Umbilical cord (tissue), 2 donors: ENCODE data around the gene ATP2B2. TPM values are rescaled to one million over a fixed set of nuclear protein-coding genes. Genes with fewer than 3 reads are reported as not detected.
A peak's percentile ranks its signal among the peaks of the same experiment; 100 is the strongest.

ENCODE experiments used
- DNase-seq: peaks from one replicate; pipeline ENCODE4 v3.0.0-alpha.2; 2015; ENCODE audit warnings: low spot score
- total RNA-seq: library from RNA; depleted of rRNA; stranded (reverse); fragments of >200 nt; gene quantifications from one replicate; pipeline ENCODE4 v1.2.3, GENCODE V29; 2014; ENCODE audit warnings: low replicate concordance; ENCODE audit not compliant: insufficient read depth

Gene ATP2B2
- total RNA-seq, 1 donor from 2014 or later: 1.4 TPM

DNA sequence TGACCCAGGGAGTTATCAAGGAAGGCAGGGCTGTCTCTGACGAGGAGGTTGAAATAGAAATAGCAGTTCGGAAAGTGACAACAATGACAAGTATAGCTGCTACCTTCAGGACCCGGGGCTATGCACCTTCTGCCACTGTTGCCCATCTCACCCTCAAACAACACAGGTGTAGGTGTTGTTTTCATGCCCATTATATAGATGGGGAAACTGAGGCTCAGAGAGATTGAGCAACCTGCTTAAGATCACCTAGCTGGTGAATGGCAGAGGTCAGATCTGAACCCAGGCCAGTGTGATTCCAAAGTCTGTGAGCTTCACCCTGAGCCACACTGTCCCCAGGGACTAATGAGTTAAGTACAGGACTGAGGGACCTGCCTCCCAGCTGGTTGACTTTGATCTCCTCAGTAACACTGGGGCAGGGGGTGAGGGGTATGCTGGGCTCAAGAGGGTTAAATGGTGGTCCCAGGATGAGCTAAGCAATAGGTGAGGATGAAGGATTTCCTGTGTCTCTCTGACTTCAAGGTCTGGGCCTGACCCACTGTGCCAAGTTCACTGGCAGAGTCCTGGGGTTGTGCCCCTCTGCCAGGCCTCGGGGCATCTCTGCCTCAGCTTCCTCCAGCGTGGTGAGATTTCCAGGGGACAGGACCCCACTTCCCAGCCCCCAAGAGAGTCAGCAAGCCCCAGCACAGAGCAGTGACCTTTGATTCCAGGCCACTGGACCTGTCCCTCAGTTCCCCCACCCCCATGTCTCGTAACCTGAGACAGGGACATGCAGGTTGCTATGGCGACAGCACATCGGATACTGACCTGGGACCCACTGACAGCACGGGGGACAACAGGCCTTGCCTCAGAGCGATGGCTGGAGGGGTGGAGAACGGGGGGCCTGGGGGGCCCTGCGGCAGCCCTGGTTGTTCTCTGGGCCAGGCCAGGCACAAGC lies 35.0 kb downstream of the ATP2B2 start:
- no peak for DNase-seq

DNA sequence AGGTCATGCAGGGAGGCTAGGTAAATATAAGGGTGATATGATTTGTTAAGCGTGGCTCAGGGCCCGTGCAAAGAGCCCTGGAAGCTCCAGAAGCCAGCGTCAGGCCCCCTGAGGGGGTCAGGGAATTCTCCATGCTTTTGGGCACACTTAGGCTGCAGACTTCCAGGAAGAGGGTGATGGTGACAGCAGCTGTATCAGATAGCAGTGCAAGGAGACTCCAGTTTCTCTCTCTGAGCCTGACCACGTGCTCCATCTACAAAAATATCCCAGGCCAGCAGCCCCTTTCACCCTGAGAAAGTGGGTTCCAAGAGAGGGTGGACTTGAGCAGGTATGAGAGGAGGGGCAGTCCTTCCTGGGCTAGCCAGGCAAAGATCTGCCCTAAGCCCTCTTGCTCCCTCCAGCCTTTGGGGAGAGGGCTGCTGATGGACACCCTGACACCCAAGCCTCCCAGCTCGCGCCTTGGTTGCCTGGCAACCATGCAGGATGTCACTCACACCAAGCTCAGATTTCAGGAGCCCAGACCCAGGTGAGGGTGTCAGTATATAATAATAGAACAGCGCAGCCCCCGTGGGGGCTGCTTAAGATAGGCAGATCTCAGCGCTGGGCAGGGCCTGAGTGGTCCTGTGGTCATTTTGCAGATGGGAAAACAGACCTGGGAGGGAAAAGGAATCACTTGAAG lies 35.8 kb downstream of the ATP2B2 start:
- no peak for DNase-seq

DNA sequence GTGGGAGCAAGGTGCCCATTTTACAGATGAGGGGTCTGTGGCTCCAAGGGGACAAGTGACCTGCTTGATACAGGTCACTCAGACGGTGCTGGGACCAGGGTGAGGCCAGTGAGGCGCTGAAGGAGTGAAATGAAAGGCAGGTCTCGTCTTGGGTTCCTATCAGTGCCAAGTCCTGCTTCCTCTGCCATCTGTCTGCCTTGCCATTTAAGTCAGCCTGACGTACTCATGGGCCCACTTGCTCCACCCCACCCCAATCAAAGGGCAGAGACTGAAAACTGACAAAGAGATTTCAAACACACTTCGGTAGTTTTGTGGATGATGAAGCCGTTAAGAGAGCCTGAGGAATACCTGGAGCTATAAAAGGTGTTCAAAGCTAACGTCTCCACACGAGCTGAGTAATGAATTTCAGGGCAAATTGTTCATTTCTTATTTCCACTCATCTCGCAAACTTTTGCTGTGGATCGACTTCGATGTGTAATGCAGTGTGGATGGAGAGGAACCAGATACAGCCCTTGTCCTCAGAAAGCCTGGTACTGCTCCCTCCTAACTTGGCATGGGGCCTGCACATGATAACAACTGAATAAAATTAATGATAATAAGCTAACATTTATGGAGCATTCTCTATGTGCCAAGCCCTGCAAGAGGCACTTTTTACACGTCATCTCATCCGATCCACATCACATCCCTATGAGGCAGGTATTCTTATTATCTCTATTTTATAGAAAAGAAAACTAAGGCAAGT lies 36.6 kb downstream of the ATP2B2 start:
- no peak for DNase-seq

DNA sequence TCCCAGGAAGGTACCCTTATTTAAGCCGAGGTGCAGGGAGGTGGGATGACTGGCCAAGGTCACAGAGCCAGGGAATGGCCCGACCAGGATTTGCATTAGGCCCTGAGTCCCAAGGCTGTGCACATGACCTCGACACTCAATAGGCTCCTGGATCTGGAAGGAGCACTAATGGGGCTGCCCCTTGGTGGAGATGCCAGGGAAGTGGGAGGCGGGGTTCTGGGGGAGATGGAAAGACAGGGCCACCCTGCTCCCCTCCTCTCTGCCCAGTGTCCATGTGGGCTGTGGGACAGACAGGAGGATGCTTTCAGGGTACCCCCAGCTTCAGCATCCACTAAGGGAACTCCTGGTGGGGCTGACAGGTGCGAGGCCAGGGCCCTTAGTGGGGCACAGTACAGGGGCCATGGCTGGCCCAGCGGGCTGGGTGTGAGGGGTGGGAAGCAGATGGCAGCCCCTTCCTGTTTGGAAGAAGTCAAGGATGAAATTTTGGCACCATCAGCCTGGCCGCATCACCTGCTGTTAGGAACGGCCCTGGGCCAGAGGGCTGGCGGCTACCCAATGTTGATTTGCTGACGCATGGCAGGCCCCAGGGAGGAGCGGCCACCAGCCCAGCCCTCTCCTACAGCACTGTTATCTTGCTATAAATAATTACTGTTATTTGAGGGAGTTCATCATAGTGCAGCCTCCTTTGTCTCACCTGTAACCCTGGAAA lies 37.3 kb downstream of the ATP2B2 start:
- no peak for DNase-seq

DNA sequence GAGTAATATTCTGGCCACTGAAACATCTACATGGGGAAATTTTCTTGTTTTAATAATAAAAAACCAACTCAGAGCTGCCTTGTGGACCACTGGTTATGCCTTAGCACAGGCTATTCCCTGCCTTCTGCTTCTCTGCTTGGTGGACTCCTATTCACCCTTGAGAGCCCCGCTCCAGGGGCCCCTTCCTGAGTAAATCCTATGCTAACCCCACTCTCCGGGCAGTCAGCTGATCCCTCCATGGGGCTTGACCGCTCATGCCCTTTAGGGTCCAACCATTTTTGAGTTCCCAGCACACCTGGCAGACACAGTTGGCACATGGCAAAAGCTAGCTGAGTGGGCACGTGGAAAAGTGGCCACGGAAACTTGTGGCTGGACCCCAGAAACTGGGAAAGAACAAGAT lies 38.2 kb downstream of the ATP2B2 start:
- DNase-seq: no peak

DNA sequence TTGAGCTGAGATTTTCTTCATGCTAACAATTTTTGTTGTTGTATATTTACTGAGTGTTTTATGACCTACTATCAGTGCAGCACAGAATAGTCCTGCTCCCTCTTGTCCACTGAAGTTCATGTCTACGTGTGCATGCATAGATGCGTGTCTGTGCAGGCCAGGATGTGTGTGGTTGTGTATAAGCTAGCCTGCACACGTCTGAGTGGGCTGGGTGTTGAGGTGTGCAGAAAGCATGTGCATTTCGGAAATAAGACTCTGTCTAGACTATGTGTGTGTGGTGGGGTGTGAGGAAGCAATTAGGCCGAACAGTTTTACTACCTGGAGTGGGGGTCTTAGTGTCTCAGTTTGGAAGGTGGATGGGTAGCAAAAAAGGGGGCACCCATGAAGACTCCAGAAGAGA lies 39.2 kb downstream of the ATP2B2 start:
- DNase-seq: no peak

DNA sequence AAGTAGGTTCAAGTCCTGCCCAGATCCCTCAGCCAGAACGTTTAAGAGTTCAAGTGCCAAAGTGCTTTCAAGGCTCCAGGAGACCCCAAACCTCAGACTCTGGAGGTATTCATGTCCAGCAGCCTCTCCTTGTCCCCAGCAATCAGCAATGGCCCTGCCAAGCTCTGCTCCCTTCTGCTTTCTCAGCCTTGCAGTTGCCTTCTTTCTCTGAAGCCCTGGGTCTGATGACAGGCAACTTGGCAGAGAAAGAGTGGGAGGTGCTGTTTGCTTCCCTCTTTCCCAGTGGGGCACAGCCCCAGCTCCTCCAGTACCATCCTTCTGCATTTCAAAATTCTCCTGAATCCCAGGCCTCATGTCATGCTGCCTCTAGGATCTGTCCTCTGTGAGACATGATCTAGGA lies 40.2 kb downstream of the ATP2B2 start:
- no peak for DNase-seq

DNA sequence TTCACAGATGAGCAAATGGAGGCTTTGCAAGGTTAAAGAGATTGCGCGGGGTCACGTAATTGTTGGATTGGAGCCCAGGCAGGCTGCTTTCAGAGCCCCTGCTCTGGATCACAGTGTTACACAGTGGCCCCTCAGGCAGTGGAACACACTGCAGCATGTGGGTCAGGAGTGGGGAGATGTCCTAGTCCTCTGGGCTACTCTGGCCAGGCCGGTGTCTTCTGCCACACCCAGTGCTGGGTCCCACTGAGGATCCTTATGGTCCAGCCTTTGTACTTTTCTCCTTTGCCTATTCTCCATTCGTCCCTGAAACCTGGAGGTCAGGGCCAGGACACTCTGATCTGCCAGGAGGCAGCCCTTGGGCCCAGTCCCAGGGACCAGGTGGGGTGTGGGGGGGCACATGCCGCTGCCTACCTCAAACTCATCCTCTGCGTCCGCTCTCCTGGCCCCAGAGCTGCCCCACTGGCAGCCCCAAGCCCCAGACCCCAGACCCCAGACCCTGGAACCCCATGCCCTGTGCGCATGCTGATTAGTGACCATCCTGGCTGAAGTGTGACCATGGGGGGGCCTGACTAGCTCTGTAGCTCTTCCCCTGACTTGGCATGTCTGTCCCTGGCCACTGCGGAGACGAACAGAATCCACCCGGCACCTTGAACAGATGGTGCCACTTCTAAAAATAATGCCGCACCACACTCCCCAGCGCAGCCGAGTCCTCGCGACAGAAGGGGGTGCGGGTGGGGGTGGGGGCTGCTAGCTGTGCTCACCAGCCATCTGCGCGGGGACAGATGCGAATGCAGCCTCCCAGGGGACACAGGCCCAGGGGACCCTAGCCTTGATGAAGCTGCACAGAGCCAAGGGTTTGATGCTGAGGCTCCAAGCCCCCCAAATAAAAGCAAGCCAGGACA lies 41.6 kb downstream of the ATP2B2 start:
- DNase-seq: no peak

DNA sequence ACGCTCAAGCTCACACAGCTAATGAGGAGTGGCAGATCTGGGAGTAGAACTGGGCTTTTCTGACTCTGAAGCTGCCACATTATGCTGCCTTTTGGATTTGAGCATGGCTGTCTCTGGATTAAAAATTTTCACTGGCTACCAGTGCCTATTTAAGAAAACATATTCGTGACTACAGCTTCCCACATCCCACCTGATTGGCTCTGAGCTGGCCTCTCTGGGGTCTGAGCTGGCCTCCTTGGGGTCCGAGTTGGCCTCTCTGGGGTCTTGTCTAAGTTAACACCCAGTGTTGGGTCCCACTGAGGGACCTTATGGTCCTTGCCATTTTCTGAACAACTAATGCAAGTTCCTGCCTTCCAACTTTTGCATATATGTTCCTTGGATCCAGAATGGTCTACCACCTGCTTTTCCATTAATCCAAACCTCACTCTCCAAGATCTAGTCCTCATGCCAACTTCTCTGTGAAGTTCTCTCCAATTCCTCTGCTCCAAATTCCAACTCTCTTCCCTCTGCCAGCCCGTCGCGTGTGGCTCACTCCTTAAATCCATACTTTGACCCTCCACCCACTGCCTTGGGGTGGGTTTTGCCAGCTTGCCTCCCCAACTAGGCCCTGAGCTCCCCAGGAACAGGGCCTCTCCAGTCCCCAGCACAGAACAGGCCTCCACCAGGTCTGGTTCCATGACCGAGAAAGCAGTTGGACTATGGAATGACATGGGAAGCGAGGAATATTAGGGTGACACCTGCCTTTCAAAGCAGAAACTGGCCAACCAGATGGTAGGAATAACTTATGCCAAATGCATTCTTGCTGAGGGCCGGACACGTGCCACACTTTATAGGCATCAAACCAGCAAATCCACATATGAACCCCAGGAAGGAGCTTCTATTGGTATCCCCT lies 42.5 kb downstream of the ATP2B2 start:
- no peak for DNase-seq

DNA sequence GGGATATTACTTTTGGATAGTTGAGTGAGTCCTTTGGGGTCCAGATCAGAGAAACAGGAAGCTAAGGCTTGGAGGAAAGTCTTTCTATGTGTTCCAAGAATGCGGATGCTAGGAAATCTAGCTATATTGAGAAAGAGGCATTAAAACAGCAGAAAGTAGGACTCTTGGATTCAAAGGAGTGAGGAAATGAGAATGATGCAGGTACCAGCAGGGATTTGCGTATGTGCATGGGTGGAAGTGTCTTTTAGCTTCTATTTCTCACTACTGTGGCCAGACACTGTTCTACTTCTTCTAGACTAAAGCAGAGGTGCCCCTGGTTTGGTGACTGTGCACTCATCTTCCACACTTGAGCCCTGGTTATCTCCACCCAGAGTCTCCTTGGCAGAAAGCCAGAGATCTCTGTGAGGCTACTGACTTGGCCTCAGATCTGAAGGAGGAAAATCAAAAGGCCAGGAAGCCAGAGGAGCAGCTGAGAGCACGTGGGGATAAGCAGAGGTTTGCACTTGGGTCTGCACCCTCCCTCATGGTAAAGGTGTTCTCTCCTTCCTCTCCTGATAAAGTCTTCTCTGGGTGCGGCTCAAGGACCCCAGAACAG lies 44.3 kb downstream of the ATP2B2 start:
- no peak for DNase-seq

DNA sequence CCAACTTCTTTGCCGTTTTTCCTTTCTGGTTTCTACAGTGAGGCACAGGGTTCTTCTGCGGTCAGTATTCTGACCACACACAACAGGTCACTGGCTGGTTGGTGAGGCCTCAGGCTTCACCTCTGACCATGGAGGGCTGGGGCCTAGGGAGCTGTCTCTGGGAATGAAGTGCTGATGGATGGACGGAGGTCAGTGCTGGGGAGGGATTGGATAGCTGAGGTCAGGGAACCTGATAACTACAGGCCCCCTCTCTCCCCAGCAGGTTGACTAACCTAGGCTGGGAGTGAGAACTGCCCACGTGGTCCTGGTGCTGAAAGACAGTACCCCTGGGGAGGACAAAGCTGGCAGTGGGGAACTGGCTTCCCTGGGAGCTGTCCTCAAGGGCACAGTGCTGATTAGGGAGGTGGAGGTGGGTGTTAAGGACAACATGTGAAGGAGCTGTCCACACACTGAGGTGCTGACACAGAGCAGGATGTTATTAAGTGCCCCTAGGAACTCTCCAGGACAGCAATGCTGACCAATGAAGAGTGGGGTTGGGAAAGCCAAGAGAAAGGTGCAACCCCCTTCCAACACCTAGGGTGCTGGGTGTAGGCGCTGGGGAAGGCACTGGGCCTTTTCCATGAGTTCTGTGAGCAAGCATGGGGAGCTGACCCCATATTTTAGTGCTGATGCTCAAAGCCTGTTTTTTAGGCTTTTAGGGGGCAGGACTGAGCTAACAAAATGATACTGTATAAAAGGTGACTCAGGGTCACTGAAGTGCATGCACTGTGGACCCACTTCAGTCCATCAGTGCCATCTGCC lies 45.2 kb downstream of the ATP2B2 start:
- DNase-seq: peak; percentile 56

DNA sequence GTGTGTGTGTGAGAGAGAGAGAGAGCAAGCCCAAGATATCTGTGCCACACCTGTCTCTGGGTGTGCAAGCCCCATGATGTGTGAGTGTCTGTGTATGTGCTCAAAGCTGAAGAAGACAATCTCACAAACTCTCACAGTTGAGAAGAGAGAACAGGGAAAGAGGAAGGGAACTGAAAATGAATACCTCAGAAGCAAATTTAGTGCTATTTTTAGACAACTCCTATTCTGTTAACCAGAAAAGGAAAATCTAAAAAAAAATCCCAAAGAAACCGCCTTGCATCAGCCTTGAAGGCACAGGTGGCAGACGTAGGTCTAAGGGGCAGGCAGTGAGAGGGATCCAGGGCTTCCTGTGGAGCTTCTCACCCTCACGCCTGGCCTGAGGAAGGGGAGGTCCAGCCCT lies 47.8 kb downstream of the ATP2B2 start:
- no peak for DNase-seq

DNA sequence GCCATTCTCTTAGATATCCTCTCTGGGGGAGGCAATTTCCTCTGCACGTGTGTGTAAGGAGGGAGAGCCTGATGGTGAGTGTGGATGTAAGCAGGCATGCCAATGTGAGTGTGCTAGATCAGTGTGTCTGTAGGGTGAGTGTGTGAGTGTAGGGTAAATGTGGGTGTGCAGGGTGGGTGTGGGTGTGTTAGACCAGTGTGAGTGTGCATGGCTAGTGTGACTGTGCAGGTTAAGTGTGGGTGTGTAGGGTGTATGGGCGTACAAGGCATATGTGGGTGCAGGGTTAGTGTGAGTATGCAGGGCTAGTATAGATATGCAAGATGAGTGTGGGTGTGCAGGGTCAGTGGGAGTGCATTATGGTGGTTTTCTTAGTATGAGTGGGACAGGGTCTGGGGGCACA lies 48.4 kb downstream of the ATP2B2 start:
- no peak for DNase-seq

DNA sequence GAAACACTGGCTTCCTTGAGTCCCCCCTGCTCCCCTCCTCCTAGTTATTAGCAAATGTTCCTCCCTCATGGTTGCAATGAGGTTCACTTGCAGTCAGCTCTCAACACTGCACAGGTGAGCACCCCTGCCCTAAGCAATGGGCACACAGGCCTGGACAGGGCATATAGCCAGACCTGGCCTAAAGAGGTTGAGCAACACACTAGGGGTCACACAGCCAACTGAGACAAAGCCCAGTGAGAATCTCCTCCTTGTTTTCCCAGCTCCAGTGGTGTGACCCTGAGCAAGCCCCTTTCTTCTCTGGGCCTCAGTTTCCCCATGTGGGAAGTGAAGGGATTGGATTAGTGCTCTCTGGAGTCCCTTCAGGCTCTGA lies 49.9 kb downstream of the ATP2B2 start:
- DNase-seq: no peak

DNA sequence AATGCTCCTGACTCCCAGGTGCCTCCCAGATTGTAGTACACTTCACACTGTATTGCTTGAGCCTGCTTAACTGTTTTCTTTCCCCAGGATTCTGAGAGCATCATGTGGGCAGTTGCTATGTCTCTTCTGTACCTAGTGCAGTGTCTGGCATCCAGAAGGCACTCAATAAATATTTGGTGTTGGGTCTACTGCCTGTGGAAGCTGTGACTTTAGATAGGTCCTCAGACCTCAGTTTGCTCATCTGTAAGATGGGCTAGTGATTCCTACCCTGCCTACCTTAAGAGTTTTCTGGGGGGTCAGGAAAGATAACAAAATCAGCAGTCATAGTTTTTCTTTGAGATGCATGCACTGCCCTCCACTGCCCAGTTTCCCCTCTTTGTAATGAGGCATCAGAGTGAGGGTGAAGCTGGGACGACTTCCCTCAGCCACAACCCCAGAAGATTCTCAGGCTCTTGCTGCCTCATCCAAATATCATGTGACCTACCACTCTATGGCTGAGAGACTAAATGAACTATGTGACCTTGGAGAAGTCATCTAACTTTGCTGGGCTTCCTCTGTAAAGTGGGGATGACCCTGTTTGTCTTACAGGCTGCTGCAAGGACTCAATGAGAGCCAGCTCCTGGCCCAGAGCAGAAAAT lies 50.4 kb downstream of the ATP2B2 start:
- no peak for DNase-seq

DNA sequence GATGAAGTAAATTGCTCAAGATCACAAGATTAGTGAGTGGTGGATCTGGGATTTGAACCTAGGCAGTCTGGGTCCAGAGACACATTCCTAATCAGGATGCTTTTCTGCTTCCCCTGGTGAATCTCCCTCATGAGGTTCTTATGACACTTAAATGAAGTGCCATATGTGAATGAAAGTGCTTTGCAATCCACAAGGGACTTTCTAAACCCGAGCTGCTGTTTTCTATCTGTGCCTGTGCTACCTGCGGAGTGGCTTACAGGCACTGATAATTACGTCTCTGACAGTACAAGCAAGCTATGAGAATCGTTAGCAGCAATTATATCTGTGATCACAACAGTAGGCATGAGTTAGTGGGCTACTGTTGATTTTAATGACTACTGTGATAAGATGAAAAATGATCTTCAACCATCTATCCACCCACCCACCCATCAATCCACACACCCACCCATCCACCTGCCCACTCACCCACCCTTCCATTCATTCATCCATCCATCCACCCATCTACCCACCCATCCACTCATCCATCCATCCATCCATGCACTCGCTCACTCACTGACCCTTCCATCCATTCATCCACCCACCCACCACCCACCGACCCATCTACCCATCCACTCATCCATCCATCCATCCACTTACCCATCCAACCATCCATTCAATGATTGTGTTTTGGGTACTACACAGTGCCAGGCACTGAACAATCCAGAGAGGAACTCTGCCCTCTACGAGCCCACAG lies 51.8 kb downstream of the ATP2B2 start:
- DNase-seq: no peak
